Measurements from ENCODE around the gene FGFRL1. TPM values are rescaled to one million over a fixed set of nuclear protein-coding genes. Genes with fewer than 3 reads are reported as not detected.

The FGFRL1 gene
- total RNA-seq, 1 experiment from 2014 or later, result 30.4 TPM

- Histone ChIP-seq H3K4me3 (ENCODE audit: low read depth, low read length, poor library complexity, severe bottlenecking) (no peak overlapping the region), H3K27ac (ENCODE audit: low read depth, low read length, poor library complexity, severe bottlenecking) (no peak overlapping the region), H3K27me3 (replicated peaks; ENCODE audit: insufficient read depth, low read depth, low read length, poor library complexity) (peaks cover 85% of the 10 kb centered on the region), H3K36me3 (ENCODE audit: insufficient read depth, low read length, poor library complexity, severe bottlenecking) (no peaks in the 10 kb centered on the region), H3K9me3 (ENCODE audit: low read depth, low read length, poor library complexity, severe bottlenecking) (no peaks in the 10 kb centered on the region), H3K4me1 (ENCODE audit: insufficient read depth, low read length, poor library complexity, severe bottlenecking) (peaks cover 13% of the 10 kb centered on the region)
- DNase-seq (ENCODE audit: low spot score), result no peak
- BruUV-seq (replicated peaks), result no TSS peak
- TF ChIP-seq CTCF (conservative IDR thresholded peaks at IDR 0.05; ENCODE audit: low read depth, low read length) (no peak), EZH2 (IDR thresholded peaks at IDR 0.05; ENCODE audit: borderline replicate concordance, low read depth, low read length, poor library complexity, severe bottlenecking) (no peak)
- intact Hi-C loops (cut with micrococcal nuclease; ENCODE audit: unreplicated experiment), result no loop called here
- POLR2A ChIA-PET (ENCODE audit: low non-redundant PET), result no interaction called here
- CTCF ChIA-PET, result no interaction called here
Observed at GRCh38 chr4:999882-1000425, 11.5 kb upstream of the FGFRL1 start.

- TF ChIP-seq CTCF (conservative IDR thresholded peaks at IDR 0.05; ENCODE audit: low read depth, low read length), result no peak
- no peak for TF ChIP-seq EZH2 (IDR thresholded peaks at IDR 0.05; ENCODE audit: borderline replicate concordance, low read depth, low read length, poor library complexity, severe bottlenecking)
- Histone ChIP-seq H3K4me1 (ENCODE audit: insufficient read depth, low read length, poor library complexity, severe bottlenecking) (peaks cover 13% of the 10 kb centered on the region), H3K27ac (ENCODE audit: low read depth, low read length, poor library complexity, severe bottlenecking) (no peak overlapping the region), H3K27me3 (replicated peaks; ENCODE audit: insufficient read depth, low read depth, low read length, poor library complexity) (peaks cover 92% of the 10 kb centered on the region), H3K9me3 (ENCODE audit: low read depth, low read length, poor library complexity, severe bottlenecking) (no peaks in the 10 kb centered on the region), H3K4me3 (ENCODE audit: low read depth, low read length, poor library complexity, severe bottlenecking) (no peak overlapping the region), H3K36me3 (ENCODE audit: insufficient read depth, low read length, poor library complexity, severe bottlenecking) (no peaks in the 10 kb centered on the region)
- CTCF ChIA-PET, result no interaction called here
- intact Hi-C loops (cut with micrococcal nuclease; ENCODE audit: unreplicated experiment), result no loop called here
- DNase-seq (ENCODE audit: low spot score), result no peak
- POLR2A ChIA-PET (ENCODE audit: low non-redundant PET), result no interaction called here
- no TSS peak for BruUV-seq (replicated peaks)
Observed at GRCh38 chr4:1000686-1001260, 10.7 kb upstream of the FGFRL1 start.

- DNase-seq (ENCODE audit: low spot score), result no peak
- CTCF ChIA-PET, result no interaction called here
- no peak overlapping the region for H3K4me3 ChIP-seq (ENCODE audit: low read depth, low read length, poor library complexity, severe bottlenecking)
- H3K9me3 ChIP-seq (ENCODE audit: low read depth, low read length, poor library complexity, severe bottlenecking), result no peaks in the 10 kb centered on the region
- POLR2A ChIA-PET (ENCODE audit: low non-redundant PET), result no interaction called here
- peaks cover 13% of the 10 kb centered on the region for H3K4me1 ChIP-seq (ENCODE audit: insufficient read depth, low read length, poor library complexity, severe bottlenecking)
- peaks cover 91% of the 10 kb centered on the region for H3K27me3 ChIP-seq (replicated peaks; ENCODE audit: insufficient read depth, low read depth, low read length, poor library complexity)
- no peak overlapping the region for H3K27ac ChIP-seq (ENCODE audit: low read depth, low read length, poor library complexity, severe bottlenecking)
- intact Hi-C loops (cut with micrococcal nuclease; ENCODE audit: unreplicated experiment), result no loop called here
- TF ChIP-seq CTCF (conservative IDR thresholded peaks at IDR 0.05; ENCODE audit: low read depth, low read length), result no peak
- no peak for TF ChIP-seq EZH2 (IDR thresholded peaks at IDR 0.05; ENCODE audit: borderline replicate concordance, low read depth, low read length, poor library complexity, severe bottlenecking)
- H3K36me3 ChIP-seq (ENCODE audit: insufficient read depth, low read length, poor library complexity, severe bottlenecking), result no peaks in the 10 kb centered on the region
- no TSS peak for BruUV-seq (replicated peaks)
Observed at GRCh38 chr4:1001561-1002130, 9.8 kb upstream of the FGFRL1 start.
